Sigmoid colon (tissue), 3 donors: Measurements from ENCODE around the gene ZNG1B.
"Not testable (repeated sequence)": the region's sequence is repeated elsewhere in the genome, so short reads cannot be mapped to it uniquely, and the experiment has no call there.

Experiments
- POLR2A ChIP-seq, 2 donors: fragments of 450-650 bp; IDR thresholded peaks; one replicate each; pipeline ENCODE4 v1.6.1; 2016; ENCODE audit warnings: antibody characterized with exemption in 2 of 2, mild to moderate bottlenecking in 2 of 2, moderate library complexity in 2 of 2
- TF ChIP-seq, protein P1 (sequence below), 4 experiments: fragments of 450-650 bp in 3 of 4; fragments of 200-600 bp in 1 of 4; IDR thresholded peaks; one replicate each; pipeline ENCODE4 v1.5.1; 2016 to 2019; ENCODE audit warnings: antibody characterized with exemption in 4 of 4, mild to moderate bottlenecking in 3 of 4, moderate library complexity in 2 of 4

DNA sequence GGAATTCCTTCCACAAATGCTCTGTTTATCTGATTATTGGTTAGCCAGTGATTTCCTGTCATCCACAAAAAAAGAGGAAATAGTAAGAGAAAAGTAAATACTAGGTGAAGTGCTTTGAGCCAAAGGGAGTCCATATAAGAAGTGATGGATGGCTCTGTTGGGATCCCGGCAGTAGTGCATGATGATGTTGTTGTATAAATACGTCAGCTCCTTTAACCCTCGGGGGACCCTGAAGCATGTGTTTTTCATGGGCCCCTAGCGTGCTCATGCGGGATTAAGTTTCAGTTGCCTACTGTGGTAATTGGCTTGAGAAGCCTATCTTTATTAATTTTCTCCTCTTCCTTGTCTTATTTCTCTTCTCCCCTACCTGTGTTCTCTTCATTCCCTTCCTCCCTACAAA is 24.7 kb upstream of the ZNG1B start:
- TF ChIP-seq, protein P1, sequence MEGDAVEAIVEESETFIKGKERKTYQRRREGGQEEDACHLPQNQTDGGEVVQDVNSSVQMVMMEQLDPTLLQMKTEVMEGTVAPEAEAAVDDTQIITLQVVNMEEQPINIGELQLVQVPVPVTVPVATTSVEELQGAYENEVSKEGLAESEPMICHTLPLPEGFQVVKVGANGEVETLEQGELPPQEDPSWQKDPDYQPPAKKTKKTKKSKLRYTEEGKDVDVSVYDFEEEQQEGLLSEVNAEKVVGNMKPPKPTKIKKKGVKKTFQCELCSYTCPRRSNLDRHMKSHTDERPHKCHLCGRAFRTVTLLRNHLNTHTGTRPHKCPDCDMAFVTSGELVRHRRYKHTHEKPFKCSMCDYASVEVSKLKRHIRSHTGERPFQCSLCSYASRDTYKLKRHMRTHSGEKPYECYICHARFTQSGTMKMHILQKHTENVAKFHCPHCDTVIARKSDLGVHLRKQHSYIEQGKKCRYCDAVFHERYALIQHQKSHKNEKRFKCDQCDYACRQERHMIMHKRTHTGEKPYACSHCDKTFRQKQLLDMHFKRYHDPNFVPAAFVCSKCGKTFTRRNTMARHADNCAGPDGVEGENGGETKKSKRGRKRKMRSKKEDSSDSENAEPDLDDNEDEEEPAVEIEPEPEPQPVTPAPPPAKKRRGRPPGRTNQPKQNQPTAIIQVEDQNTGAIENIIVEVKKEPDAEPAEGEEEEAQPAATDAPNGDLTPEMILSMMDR (IDR thresholded peaks at IDR 0.05) = not testable (repeated sequence)
- not testable (repeated sequence) for TF ChIP-seq POLR2A (IDR thresholded peaks at IDR 0.05)
